ENCODE data around the gene ADAMTS12.

DNA sequence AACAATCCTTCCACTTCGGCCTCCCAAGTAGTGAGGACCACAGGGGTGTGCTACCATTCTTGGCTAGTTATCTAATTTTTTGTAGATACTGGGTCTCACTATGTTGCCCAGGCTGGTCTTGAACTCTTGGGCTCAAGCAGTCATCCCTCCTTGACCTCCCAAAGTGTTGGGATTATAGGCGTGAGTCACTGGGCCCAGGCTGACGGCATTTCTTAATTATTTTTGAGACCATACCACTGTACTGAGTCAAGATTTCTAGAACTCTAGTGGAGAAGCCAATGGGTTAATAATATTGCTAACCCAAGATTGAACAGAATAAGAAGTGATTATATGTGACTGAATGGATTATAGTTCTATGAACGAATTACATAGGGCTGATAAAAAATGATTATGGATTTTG lies 384.4 kb downstream of the ADAMTS12 start:
- no peak for TF ChIP-seq BACH2 (CRISPR knock-in tag; IDR thresholded peaks at IDR 0.05; ENCODE audit: borderline replicate concordance)
- no peak for TF ChIP-seq ZFP3 (CRISPR knock-in tag; IDR thresholded peaks at IDR 0.05)
- TF ChIP-seq, protein P1, sequence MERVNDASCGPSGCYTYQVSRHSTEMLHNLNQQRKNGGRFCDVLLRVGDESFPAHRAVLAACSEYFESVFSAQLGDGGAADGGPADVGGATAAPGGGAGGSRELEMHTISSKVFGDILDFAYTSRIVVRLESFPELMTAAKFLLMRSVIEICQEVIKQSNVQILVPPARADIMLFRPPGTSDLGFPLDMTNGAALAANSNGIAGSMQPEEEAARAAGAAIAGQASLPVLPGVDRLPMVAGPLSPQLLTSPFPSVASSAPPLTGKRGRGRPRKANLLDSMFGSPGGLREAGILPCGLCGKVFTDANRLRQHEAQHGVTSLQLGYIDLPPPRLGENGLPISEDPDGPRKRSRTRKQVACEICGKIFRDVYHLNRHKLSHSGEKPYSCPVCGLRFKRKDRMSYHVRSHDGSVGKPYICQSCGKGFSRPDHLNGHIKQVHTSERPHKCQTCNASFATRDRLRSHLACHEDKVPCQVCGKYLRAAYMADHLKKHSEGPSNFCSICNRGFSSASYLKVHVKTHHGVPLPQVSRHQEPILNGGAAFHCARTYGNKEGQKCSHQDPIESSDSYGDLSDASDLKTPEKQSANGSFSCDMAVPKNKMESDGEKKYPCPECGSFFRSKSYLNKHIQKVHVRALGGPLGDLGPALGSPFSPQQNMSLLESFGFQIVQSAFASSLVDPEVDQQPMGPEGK (CRISPR knock-in tag; IDR thresholded peaks at IDR 0.05; ENCODE audit: borderline replicate concordance) = no peak
- TF ChIP-seq RARB (CRISPR knock-in tag; IDR thresholded peaks at IDR 0.05) = no peak
- no peak for TF ChIP-seq ZNF8 (CRISPR knock-in tag; IDR thresholded peaks at IDR 0.05)
- TF ChIP-seq, protein P2, sequence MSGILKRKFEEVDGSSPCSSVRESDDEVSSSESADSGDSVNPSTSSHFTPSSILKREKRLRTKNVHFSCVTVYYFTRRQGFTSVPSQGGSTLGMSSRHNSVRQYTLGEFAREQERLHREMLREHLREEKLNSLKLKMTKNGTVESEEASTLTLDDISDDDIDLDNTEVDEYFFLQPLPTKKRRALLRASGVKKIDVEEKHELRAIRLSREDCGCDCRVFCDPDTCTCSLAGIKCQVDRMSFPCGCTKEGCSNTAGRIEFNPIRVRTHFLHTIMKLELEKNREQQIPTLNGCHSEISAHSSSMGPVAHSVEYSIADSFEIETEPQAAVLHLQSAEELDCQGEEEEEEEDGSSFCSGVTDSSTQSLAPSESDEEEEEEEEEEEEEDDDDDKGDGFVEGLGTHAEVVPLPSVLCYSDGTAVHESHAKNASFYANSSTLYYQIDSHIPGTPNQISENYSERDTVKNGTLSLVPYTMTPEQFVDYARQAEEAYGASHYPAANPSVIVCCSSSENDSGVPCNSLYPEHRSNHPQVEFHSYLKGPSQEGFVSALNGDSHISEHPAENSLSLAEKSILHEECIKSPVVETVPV (CRISPR knock-in tag; IDR thresholded peaks at IDR 0.05) = no peak
- no peak for TF ChIP-seq ARNTL (CRISPR knock-in tag; IDR thresholded peaks at IDR 0.05; ENCODE audit: borderline replicate concordance, low read depth)
- TF ChIP-seq ZNF565 (CRISPR knock-in tag; conservative IDR thresholded peaks at IDR 0.05; ENCODE audit: low read depth) = no peak
- TF ChIP-seq PPARA (CRISPR knock-in tag; IDR thresholded peaks at IDR 0.05; ENCODE audit: borderline replicate concordance) = no peak
- no peak for TF ChIP-seq CREB5 (CRISPR knock-in tag; IDR thresholded peaks at IDR 0.05; ENCODE audit: low read depth)
- TF ChIP-seq ZFP30 (CRISPR knock-in tag; IDR thresholded peaks at IDR 0.05) = no peak

Measured in SK-N-SH treated with all-trans-retinoic acid at 6 μM for 48 hours (cell line).